ENCODE data around the gene TENT5A.

Gene TENT5A

DNA sequence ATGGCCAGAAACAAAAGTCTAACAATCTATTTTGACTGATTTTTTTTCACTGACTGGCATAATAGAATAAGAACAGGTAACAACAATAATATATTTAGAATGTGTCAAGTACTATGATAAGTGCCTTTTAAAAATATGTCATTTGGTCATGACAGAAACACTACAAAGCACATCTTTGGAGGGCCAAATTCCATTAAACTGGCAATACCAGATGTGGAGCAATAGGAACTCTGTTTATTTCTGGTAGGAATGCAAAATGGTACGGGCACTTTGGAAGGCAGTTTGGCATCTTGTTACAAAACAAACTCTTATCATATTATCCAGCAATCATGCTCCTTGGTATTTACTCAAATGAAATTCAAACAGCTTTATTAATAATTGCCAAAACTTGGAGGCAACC lies 39.3 kb downstream of the TENT5A start:
- no peak for DNase-seq (ENCODE audit: low read depth)

DNA sequence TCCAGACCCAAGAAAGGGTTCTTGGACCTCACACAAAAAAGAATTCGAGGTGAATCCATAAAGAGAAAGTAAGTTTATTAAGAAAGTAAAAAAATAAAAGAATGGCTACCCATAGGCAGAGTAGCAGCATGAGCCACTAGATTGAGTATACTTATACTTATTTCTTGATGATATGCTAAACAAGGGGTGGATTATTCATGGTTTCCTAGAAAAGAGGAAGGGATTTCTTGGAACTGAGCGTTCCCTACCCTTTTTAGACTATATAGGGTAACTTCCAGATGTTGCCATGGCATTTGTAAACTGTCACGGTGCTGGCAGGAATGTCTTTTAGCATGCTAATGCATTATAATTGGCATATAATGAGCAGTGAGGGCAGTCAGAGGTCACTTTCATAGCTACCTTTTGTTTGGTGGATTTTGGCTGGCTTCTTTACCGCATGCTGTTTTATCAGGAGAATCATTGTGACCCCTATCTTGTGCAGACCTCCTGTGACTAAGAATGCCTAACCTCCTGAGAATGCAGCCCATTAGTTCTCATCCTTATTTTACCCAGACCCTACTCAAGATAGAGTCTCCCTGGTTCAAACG lies 44.3 kb downstream of the TENT5A start:
- DNase-seq (ENCODE audit: low read depth) = no peak

DNA sequence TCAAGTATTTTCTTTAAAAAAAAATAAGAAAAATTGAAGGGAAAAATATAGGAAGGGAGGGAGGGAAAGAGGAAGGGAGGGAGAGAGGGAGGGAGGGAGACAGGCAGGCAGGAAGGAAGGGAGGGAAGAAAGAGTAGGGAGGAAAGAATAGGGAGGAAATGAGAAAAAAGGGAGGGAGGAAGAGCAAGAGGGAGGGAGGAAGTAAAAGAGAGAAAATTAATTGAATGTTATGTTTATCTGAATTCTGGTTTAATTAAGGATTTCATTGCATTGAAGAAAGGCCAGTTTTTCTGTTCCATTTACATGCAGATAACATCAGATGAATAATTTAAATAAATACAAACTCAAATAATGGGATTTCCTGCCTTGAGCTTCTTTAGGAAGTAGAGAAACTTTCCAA lies 47.8 kb downstream of the TENT5A start:
- DNase-seq (ENCODE audit: low read depth) = no peak

DNA sequence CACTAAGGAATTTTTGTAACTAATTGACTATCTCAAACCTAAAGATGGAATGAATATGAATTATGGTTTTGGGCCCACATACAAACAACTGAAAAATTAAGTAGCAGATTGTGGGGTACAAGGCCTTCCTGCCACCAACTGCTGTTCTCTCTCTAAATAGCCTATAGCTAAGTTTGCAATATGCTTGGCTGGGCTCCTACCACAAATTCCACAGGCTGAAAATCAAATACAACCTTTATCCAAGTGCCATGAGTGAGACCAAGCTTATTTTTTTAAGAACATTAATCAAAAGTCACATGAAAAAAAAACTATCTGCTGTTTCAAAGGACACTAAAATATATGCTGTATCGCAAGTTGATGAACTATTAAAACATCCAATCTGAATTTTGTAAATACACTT lies 52.1 kb downstream of the TENT5A start:
- no peak for DNase-seq (ENCODE audit: low read depth)

DNA sequence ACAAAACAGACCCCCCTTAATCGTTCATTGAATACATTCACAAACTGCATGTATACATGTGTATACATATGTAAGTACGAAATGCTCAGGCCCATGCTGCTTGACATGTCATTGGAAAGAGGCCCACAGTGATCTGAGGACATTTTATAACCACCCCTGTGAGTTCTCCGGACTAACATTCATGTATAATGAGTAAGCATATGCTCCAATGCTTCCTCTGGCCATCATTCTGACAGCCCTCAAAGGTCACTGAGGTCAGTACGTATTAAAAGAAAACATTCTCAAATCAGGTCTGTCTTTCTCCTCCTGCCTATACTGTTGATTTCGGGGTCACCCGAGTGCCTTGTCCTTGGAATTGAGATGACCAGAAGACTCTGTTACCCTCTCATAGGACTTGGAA lies 54.9 kb downstream of the TENT5A start:
- peak; percentile 66 for DNase-seq (ENCODE audit: low read depth)

DNA sequence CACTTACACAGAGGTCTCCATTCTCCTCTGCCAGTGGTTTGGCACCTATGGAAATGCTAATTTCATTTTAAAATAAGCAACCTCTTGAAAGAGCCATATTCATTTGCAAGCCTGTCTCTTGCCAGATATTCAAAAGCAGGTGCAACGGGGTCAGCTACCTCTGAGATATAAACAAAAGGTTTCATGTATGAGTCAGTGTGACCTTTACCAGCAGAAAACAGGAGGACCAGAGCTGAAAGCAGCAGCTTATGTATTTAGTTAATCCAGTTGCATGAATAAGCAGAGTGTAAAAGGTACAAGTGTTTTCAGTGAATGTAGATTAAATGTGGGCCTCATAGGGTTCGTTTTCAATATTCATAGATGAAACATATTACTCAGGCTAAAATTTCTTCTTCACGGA lies 56.0 kb downstream of the TENT5A start:
- peak; percentile 20 for DNase-seq (ENCODE audit: low read depth)
